Fibroblast of peridontal ligament (primary cell): ENCODE measurements around the gene HLA-DOB.
"Not testable (repeated sequence)": the region's sequence is repeated elsewhere in the genome, so short reads cannot be mapped to it uniquely, and the experiment has no call there.

Experiments used
- DNase-seq: peaks from one replicate; pipeline ENCODE4 v3.0.0-alpha.2; 2010; ENCODE audit errors: extremely low read depth

Gene HLA-DOB

DNA sequence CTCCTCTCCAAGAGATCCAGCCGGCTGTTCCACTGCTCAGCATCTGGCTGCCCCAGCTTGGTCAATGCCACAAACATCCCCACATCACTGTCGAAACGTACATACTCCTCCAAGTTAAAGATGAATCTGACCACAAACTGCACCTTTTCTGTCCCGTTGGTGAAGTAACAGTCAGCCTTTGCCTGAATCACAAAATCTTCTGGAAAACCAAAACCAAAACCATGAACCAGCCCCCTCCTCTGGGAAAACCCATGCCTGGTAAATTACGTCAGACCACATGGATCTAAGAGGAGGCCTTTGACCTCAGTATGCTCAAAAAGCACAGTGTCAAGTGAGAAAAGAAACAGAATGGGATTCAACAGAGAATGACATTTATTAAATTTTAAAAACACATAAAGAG lies 1.7 kb downstream of the HLA-DOB start:
- DNase-seq: peak; percentile 83

GRCh38 chr6:32814145-32814544 lies 2.7 kb downstream of the HLA-DOB start:
- DNase-seq: no peak

- DNase-seq: no peak
Observed at GRCh38 chr6:32809171-32809570, 7.6 kb downstream of the HLA-DOB start.

GRCh38 chr6:32807020-32807580 lies 9.7 kb downstream of the HLA-DOB start:
- DNase-seq: no peak

DNA sequence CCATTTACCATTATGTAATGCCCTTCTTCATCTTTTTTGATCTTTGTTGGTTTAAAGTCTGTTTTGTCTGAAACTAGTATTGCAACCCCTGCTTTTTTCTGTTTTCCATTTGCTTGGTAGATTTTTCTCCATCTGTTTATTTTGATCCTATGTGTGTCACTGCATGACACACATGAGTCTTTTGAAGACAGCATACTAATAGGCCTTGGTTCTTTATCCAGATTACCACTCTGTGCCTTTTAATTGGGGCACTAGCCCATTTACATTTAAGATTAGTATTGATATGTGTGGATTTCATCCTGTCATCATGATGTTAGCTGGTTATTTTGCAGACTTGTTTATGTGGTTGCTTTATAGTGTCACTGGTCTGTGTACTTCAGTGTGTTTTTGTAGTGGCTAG lies 11.4 kb downstream of the HLA-DOB start:
- DNase-seq: not testable (repeated sequence)

DNA sequence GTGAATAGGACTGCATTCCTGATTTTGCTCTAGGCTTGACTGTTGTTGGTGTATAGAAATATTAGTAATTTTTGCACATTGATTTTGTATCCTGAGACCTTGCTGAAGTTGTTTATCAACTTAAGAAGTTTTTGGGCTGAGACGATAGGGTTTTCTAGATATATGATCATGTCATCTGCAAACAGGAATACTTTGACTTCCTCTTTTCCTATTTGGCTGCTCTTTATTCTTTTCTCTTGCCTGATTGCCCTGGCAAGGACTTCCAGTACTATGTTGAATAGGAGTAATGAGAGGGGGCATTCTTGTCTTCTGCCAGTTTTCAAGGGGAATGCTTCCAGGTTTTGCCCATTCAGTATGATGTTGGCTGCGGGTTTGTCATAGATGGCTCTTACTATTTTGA lies 13.4 kb downstream of the HLA-DOB start:
- DNase-seq: no peak

GRCh38 chr6:32799740-32800139 lies 17.1 kb downstream of the HLA-DOB start:
- no peak for DNase-seq

GRCh38 chr6:32799168-32799567 lies 17.6 kb downstream of the HLA-DOB start:
- no peak for DNase-seq

- peak; percentile 81 for DNase-seq
Observed at GRCh38 chr6:32796848-32797776, 19.7 kb downstream of the HLA-DOB start.

DNA sequence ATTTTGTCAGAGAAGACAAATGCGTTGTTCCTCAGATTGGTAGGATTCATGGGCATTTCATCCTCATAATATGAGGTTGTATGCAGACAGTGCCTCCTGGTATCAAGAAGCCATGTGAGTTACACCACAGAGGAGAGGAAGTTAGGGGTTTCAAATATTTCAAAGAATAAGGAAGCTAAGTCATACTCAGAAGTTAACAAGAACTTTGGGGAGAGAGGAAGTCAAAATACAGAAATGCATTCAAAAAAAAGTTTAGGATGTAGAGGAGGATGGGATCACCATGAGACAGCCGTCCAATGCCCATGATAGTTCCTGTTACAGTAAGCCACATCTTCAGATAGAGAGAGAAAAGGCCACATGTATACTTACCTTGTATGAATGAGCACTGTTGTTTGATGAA lies 22.3 kb downstream of the HLA-DOB start:
- DNase-seq: no peak

DNA sequence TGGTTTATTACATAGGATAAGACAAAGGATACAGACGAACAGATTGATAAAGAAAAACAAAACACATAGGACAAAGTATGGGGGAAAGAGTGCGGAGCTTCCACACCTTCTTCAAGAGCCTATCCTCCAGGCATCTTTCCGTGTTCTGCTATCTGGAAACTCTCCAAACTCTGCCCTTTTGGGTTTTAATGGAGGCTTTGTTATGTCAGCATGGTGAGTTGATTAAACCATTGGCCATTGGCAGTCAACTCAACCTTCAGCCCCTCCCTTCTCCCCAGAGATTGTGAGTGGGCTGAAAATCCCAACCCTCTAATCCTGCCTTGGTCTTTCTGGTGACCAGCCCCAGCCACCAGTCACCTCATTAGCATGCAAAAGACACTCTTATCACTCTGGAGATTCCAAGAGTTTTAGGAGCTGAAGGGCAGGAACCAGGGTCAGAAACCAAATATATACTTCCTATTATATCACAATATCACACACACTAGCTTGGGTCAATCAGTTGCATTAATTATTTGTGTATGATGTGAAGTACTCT lies 23.8 kb downstream of the HLA-DOB start:
- DNase-seq: no peak

DNA sequence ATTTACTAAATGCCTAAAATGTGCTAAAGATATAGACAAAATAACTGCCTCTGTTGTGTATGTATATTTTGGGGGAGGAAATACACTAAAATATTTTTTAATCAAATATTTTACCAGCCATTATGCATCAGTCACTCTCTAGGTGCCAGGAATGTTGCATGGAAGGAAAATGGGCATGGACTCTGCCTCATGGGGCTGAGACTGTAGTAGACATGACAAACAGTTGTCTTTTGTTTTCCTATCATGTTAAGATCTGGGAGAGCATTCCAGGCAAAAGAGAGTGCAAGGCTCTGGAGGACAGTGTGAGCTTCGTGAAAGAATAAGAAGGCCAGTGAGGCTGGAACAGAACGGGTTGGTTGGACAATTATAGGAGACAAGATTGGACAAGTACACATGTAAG lies 26.5 kb downstream of the HLA-DOB start:
- DNase-seq: no peak

DNA sequence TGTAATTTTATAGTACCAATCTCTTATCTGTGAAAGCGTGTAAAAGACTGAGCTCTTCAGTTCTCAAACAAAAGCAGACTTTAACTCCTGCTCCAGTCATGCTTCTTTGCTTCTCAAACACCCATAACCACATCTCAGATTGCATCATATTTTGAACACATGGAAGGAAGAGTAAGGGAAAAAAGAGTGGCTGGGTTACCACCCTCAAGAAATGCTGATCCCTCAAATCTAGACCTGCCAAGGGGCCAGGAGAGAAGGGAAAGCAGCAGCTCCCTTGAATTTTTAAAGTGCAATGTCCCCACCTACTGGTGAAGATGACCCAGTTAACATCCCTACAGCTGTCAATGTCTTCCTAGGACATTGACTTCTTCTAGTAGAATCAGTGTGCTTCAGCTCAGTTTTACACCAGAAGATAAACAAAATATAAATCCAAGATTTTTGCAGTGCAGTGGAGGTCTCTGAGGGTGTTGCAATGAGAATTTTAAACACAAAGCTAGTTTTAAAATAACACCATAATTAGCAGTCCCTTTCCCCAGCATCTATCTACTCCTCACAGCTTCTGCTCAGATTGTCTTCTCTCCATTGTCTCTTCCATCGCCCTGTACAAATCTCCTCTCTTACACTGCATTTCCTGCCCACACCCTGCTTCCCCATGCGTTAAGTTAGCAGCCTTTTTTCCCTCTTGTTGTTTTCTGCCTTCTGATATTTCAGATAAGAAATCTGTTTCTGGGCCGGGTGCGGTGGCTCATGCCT lies 30.8 kb downstream of the HLA-DOB start:
- DNase-seq: peak; percentile 73

GRCh38 chr6:32782923-32783322 lies 33.9 kb downstream of the HLA-DOB start:
- not testable (repeated sequence) for DNase-seq

GRCh38 chr6:32779036-32779435 lies 37.8 kb downstream of the HLA-DOB start:
- DNase-seq: no peak

DNA sequence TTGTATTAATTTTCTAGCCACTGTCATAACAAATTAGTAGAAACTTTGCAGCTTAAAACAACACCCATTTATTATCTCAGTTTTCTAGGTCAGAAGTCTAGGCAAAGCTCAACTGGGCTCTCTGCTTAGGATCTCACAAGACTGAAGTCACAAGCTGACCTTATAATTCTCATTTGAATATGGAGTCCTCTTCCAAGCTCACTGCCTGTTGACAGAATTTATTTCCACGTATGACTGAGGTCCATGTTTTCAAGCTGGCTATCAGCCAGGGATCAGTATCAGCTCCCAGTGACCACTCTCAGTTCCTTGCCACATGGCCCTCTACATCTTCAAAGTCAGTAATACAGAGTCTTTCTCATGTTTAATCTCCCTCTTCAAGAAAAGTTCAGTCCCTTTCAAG lies 41.7 kb downstream of the HLA-DOB start:
- DNase-seq: no peak

- DNase-seq: no peak
Observed at GRCh38 chr6:32774426-32774825, 42.4 kb downstream of the HLA-DOB start.

DNA sequence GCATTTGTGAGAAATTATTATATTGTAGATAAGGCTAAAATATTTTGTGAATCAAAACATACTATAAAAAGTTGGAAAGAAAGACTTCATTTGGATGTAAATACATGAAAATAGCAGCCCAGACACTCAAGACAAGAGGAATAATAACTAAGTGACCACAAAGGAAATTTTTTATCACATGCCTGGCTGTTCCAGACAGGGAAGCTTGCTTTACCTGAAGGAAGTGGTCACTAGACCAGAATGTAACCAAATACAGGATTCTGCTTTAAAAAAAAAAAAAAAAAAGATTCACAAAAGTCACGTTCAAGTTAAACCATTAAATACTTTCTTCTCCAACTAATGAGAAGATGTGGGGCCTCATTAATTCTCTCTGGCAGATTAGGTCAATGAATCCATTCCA lies 44.1 kb downstream of the HLA-DOB start:
- DNase-seq: no peak

- no peak for DNase-seq
Observed at GRCh38 chr6:32764048-32764447, 52.8 kb downstream of the HLA-DOB start.

DNA sequence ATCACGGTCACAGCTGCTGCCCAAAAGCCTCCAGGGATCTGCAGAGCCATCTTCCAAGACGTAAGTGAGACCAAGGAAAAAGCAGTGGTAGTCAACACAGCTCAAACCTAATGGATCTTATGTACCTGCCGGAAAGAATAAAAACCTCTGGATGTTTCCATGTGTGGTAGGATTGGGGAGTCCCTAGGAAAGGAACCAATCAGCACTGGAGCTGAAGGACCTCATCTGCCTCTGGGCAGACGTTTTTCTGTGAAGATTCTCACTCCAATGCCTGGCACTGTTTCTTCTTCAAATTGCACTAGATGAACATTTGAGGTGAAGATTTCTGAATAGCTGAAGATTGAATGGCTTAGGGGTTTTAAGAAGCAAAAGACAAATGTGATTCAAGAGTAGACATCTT lies 53.4 kb downstream of the HLA-DOB start, which contains the start of gene HLA-DQB2:
HLA-DQB2 (minus strand) TSS at position 112 of the 400 bp plus-strand sequence; CDS start at position 50, 62 bp downstream.
- peak; percentile 0 for DNase-seq
